ENCODE measurements around the gene SLC9A8.

DNA sequence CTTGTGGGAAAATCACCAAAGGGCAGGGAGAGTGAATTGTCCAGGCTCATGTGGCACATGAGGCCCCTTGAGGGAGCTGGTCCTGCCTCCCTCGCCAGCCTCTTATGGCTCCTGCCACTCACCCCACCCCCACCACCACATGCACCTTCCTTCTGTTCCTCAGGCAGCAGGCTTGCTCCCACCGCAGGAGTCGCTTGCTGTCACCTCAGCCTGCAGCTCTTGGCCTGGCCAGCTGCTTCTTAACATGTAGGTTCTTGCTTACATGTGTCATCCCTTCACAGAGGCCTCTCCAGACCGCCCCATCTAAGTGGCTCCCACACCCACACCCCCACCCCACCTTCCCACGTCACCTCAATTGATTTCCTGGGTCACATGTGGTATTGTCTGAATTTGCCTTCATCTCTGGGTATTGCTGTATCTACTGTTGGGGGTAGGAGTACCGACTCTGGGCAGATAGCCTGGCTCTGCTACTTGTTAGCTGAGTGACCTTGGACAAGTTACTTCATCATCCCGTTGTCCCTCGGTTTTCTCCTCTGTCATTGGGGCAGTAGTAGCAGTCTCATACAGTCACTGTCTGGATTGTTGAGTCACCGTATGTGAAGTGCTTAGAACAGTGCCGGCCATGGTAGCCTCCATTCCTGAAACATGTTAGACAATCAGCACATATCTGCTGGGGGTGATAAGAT is 41.7 kb downstream of the SLC9A8 start:
- TF ChIP-seq, protein P1, sequence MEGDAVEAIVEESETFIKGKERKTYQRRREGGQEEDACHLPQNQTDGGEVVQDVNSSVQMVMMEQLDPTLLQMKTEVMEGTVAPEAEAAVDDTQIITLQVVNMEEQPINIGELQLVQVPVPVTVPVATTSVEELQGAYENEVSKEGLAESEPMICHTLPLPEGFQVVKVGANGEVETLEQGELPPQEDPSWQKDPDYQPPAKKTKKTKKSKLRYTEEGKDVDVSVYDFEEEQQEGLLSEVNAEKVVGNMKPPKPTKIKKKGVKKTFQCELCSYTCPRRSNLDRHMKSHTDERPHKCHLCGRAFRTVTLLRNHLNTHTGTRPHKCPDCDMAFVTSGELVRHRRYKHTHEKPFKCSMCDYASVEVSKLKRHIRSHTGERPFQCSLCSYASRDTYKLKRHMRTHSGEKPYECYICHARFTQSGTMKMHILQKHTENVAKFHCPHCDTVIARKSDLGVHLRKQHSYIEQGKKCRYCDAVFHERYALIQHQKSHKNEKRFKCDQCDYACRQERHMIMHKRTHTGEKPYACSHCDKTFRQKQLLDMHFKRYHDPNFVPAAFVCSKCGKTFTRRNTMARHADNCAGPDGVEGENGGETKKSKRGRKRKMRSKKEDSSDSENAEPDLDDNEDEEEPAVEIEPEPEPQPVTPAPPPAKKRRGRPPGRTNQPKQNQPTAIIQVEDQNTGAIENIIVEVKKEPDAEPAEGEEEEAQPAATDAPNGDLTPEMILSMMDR (IDR thresholded peaks at IDR 0.05): no peak
- TF ChIP-seq POLR2A (IDR thresholded peaks at IDR 0.05) (no peak), POLR2AphosphoS5 (IDR thresholded peaks at IDR 0.05) (no peak)

Data from stomach (tissue), 4 donors.